HG03439 (cell line): ENCODE measurements around the gene ADAMTS17.
"Not testable (repeated sequence)": the region's sequence is repeated elsewhere in the genome, so short reads cannot be mapped to it uniquely, and the experiment has no call there.

Experiments
- ATAC-seq: cut with Tn5 transposase; IDR thresholded peaks from one replicate; pipeline ENCODE4 v1.9.1; 2021; ENCODE audit warnings: mild to moderate bottlenecking, moderate library complexity; ENCODE audit not compliant: unreplicated experiment

ADAMTS17 gene

DNA sequence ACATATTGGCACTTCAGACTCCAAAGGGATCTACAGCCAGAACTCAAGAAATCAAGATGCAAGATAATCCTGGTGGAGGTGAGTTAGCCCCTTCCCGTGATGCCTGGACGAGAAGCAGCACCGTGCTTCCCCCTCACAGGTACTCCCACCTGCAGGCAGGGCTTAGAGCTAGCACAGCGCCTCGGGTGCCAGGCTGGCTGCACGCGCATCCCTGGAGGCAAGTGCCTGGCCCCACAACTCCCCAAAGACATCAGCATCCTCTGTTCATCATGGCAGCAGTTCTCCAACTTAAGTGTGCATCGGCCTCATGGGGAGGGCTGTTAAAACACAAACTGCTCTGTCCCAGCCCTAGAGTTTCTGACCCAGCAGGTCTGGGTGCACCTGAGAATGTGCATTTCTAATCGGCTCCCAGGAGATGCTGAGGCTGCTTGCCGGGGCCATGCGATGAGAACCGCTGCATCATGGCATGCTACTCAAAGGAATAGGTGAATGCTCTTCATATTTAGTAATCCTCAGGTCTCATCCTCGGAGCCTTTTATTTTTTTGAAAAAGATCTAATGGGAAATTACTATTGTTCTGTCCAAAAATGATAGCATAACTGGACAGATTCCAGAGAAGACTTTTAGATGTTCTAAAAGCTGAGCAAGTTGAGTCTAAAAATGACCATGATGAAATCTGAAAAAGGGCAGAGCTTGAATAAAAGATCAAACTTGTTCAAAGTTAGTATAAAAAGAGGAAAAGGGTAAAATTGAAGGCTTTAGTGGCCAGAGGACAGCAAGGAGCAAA, 244.2 kb downstream of the ADAMTS17 start:
- ATAC-seq: no peak

DNA sequence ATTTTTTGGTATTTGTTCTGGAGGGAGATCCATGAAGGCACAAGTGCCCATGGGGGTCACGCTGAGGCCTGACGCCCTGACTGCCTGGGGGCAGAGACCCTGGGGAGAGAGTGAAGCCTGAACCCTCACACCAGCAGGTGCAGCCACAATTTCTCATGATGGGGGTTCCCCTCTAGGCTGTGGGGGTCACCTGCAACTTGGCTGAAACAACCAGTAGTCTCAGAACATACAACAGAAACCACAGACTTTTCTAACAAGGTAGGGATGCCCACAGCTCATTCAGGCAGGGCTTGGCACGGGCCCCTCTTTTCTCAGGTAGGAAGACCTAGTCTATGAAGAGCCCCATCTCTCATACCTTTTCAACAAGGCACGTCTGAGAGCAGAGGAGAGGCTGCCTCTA, 245.1 kb downstream of the ADAMTS17 start:
- no peak for ATAC-seq

DNA sequence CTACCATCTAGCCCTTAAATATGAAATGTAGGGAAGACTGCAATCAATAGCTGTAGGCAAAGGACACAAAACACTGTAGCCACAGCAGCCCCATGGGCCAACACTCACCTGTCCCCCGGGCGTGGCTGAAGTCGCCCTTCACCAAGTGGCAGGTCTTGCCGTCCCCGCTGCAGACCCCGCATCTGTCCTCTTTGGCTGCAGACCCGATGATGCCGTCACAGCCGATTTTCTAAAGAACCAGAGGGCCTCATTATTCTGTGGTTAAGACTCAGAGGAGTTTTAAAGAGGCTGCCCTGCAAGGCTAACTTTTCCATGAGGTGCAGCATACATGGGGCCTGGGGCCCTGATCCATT, 245.6 kb downstream of the ADAMTS17 start:
- no peak for ATAC-seq

GRCh38 chr15:100095541-100096247, 246.1 kb downstream of the ADAMTS17 start:
- no peak for ATAC-seq

GRCh38 chr15:100094127-100094510, 247.7 kb downstream of the ADAMTS17 start:
- ATAC-seq: no peak

DNA sequence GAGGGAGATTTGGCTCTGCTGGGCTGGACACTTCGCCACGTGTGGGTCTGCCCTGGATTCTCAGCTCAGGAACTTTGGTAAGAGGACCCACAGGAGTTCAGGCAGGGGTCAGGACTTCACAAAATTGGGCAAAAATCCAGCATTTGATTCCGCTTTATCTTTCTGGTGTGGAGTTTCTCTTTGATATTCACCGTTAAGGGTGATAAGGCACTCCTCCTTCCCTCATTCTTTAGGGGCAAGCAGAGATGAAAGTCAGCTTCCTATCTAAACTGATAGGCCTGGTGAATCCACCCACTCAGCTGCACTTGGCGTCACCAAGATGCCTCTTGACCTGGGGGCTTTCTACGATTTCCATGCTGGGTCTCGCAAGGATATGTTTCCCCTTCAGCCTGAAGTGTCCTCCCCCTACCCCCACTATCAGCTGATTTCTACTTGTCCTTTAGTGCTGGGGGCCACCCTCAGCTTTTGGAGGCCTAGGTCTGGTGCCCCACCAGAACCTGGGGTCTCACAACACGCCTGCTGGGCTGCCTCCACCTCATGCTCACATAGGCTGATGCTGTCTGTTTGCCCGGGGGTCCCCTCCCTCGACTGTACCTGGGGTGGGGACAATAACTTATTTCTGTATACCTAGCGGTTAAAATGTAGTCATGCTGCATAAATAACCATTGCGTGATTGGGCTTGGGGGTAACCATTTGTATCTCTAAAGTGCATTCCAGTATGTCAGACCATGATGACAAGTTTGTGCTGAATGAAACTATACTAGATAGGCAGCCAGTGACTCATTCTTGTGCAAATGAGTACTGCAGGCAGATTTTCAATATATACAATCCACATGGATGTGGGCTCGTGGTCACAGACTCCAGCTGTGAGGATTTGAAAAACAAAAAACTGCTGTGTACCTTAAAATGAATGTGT, 248.3 kb downstream of the ADAMTS17 start:
- no peak for ATAC-seq

DNA sequence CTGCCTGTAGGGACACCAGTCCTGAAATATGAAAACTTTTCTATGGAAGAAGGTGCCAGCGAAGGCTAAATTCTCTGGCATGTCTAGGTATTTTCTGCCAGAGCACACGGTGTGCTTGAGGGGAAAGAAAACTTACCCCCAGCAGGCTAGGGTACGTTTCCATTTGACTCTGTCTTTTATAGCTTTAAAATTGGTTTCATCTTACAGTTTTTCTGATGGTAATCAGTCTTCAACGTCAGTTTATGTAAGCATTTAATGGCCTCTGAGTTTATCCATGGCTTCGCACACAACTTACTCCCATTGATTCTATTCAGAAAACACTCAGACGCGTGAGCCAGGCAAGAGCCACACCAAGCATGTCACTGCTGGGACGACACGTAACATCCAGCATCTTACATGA, 249.7 kb downstream of the ADAMTS17 start:
- ATAC-seq: no peak

- no peak for ATAC-seq
Observed at GRCh38 chr15:100090411-100090810, 251.4 kb downstream of the ADAMTS17 start.

DNA sequence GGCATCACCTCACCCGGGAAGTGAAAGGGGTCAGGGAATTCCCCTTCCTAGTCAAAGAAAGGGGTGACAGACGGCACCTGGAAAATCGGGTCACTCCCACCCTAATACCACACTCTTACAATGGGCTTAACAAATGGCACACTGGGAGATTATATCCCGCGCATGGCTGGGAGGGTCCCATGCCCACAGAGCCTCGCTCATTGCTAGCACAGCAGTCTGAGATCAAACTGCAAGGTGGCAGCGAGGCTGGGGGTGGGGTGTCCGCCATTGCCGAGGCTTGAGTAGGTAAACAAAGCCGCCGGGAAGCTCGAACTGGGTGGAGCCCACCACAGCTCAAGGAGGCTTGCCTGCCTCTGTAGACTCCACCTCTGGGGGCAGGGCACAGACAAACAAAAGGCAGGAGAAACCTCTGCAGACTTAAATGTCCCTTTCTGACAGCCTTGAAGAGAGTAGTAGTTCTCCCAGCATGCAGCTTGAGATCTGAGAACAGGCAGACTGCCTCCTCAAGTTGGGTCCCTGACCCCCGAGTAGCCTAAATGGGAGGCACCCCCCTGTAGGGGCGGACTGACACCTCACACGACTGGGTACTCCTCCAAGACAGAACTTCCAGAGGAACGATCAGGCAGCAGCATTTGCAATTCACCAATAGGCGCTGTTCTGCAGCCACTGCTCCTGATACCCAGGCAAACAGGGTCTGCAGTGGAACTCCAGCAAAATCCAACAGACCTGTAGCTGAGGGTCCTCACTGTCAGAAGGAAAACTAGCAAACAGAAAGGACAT, 257.5 kb downstream of the ADAMTS17 start:
- not testable (repeated sequence) for ATAC-seq

GRCh38 chr15:100083572-100083971, 258.2 kb downstream of the ADAMTS17 start:
- ATAC-seq: no peak

GRCh38 chr15:100082761-100083402, 258.9 kb downstream of the ADAMTS17 start:
- ATAC-seq: no peak

DNA sequence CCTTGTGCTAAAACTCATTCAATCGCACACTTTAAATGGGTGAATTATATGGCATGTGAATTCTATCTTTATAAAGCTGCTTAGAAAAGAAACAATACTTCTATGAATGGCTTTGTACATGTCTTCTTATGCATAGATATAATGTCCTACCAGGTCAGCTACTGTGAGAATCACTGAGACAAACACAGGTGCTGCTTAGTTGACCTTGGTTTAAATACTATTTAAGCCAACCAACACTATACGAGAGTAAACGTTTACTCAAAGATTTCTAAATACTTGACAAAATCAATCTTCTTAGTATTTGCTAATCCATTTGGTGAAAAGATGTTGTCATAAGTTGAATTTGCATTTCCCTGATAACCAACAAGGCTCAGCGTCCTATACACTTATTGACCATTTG, 260.3 kb downstream of the ADAMTS17 start:
- no peak for ATAC-seq

GRCh38 chr15:100078511-100079220, 263.1 kb downstream of the ADAMTS17 start:
- no peak for ATAC-seq

DNA sequence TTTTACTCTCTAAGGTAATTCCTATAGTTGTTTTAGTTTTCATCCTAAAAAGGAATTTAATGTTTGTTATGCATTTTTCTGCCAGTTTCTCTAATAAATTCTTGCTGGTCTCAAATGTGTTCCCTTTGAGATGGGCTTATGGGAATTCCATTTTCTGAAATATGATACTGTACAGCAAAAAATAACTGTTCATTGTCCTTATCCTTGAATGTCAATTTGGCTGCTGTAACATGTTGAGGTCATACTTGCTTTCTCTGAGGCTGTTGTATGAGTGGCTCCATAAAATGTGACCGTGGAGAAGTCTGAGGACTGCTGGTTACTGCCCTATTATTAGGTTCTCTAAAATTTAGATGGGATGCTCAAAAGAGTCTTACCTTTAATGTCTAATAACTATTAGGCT, 266.5 kb downstream of the ADAMTS17 start:
- ATAC-seq: no peak

- ATAC-seq: no peak
Observed at GRCh38 chr15:100073982-100074381, 267.8 kb downstream of the ADAMTS17 start.

- not testable (repeated sequence) for ATAC-seq
Observed at GRCh38 chr15:100066521-100067280, 275.1 kb downstream of the ADAMTS17 start.

GRCh38 chr15:100061944-100062343, 279.8 kb downstream of the ADAMTS17 start:
- ATAC-seq: no peak

- no peak for ATAC-seq
Observed at GRCh38 chr15:100060276-100060926, 281.4 kb downstream of the ADAMTS17 start.
